Stimulated activated CD4-positive, alpha-beta T cell treated with anti-CD3 and anti-CD28 coated beads, Interleukin-2, amount 100 ng/mL, for 4 hours (primary cell): Measurements from ENCODE around the gene PSME2.

Experiments used
- DNase-seq: peaks from one replicate; pipeline ENCODE4 v3.0.0-alpha.2; 2020; ENCODE audit warnings: low read depth

The PSME2 gene

DNA sequence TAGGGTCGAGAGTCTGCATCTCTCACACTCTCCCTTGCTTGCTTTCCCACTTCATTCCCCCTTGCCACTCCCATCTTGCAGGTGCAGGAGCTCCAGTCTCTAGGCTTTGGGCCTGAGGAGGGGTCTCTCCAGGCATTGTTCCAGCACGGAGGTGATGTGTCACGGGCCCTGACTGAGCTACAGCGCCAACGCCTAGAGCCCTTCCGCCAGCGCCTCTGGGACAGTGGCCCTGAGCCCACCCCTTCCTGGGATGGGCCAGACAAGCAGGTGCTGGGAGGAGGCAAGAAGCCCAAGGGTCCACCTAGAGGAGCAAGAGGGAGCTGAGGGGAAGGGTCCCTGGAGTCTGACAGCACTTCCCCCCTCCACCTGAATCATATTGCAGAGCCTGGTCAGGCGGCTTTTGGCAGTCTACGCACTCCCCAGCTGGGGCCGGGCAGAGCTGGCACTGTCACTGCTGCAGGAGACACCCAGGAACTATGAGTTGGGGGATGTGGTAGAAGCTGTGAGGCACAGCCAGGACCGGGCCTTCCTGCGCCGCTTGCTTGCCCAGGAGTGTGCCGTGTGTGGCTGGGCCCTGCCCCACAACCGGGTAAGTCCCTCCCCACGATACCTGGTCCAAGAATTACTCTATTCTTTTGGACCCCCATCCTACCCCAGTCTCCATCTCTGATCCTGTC, 5.1 kb upstream of the PSME2 start:
- no peak for DNase-seq

DNA sequence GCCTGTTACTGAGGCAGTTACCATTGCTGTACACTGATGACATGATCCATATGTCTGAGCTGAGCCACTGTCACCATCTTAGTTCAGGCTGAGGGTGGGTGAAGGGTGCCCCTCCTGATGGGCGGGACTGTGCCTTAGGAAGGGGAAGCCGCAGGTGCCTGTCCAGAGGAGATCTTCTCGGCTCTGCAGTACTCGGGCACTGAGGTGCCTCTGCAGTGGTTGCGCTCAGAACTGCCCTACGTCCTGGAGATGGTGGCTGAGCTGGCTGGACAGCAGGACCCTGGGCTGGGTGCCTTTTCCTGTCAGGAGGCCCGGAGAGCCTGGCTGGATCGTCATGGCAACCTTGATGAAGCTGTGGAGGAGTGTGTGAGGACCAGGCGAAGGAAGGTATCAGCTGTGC, 4.6 kb upstream of the PSME2 start:
- no peak for DNase-seq

- no peak for DNase-seq
These were observed 4.2 kb upstream of the PSME2 start for GRCh38 chr14:24150567-24150966.

- DNase-seq = no peak
These were observed 3.7 kb upstream of the PSME2 start for GRCh38 chr14:24150061-24150460.

DNA sequence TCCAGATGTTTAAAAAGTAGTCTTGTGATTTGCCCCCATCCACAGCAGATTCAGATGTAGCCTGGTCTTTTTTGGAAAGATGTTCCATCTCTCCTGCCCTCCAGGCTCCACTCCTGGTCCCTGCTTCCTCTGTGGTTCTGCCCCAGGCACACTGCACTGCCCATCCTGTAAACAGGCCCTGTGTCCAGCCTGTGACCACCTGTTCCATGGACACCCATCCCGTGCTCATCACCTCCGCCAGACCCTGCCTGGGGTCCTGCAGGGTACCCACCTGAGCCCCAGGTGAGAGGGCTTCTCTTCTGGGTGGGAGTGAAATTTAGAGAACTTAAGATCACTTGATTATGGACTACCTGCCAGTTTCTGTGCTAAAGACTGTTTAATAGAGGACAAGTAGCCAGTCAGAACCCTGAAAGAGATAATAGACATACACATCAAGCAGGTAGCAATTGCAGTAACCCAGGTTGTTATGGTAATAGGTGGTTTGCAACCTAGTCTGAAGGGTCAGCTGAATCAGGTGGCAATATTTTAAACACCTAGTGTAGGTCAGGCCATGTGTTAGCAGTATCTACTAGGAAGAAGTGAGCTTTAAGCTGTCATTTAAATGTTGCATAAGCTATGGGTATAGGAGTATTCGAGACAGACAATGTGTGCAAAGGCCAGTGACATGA, 3.0 kb upstream of the PSME2 start:
- no peak for DNase-seq

DNA sequence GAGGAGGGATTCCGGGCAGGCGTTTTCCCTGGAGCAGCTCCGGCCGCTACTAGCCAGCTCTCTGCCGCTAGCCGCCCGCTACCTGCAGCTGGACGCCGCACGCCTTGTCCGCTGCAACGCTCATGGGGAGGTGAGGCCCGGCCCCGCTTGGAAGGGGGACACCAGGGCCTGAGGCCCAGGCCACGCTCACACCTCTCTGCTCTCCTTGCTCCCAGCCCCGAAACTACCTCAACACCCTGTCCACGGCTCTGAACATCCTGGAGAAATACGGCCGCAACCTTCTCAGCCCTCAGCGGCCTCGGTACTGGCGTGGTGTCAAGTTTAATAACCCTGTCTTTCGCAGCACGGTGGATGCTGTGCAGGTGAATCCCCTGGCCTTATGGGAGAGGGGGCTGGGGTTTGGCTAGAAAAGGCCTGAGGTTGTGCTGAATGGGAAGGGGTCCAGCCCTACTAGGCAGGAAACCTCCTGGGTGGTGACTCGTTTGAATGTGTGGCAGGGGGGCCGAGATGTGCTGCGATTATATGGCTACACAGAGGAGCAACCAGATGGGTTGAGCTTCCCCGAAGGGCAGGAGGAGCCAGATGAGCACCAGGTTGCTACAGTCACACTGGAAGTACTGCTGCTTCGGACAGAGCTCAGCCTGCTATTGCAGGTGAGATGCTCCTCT, 1.5 kb upstream of the PSME2 start:
- DNase-seq = no peak

GRCh38 chr14:24146978-24147760, 759 bp upstream of the PSME2 start, which contains the start of gene RNF31:
Gene RNF31 (plus strand): TSS chr14:24147498. CDS start chr14:24147699, 201 bp downstream.
- peak; percentile 98 for DNase-seq

DNA sequence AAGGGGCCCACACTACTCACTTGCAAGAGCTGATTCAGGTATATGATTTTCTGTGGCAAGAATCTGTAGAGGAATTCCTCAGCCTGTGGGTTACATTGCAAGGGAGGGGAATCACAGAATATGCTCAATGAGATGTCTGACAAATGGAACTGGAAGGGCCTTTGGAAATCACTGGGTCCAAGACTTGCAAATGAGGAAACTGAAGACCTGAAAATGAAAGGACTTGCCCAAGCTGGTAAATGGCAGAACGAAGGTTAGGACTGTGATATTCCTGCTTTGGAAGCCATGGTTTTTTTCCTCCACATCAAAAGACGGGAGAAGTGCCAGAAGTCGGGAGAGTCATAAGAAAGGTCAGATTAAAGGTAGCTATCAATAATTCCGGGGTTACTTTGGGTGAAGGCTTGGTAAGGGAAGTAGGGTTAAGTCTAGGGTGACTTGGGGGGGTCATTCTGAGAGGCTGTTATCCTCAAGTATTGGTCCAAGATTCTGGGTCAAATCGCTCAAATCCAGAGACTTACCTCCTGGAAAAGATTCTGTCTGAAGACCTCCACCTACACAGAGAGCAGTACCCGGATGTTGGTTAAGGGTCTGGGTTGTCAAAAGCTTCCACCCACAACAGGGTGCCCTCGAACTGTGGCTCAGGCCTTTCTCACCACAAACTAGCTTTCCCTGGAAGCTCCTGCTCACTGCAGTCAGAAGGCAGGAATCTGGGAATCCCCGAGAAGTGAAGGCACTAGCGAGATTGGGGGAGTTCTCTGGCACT, 539 bp downstream of the PSME2 start:
- DNase-seq = no peak

GRCh38 chr14:24145219-24145618, 1.2 kb downstream of the PSME2 start:
- DNase-seq = no peak

DNA sequence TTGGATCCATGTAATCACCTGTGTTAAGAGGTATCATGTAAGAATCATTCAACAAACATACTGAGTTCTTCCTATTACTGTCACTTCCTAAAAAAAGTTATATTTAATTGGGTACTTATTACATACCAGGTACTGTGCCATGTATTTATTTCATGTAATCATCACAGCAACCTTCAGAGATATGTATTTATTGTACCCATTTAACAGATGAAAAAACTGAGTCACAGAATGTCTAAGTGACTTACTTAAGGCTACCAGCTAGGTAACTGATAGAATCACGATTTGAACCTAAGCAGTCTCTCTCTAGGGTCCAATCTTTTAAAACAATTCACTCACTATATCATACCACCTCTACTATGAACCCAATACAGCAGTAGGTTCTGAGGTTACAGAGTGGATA, 2.0 kb downstream of the PSME2 start:
- DNase-seq = no peak

- DNase-seq = no peak
These were observed 2.9 kb downstream of the PSME2 start for GRCh38 chr14:24143511-24143910.

DNA sequence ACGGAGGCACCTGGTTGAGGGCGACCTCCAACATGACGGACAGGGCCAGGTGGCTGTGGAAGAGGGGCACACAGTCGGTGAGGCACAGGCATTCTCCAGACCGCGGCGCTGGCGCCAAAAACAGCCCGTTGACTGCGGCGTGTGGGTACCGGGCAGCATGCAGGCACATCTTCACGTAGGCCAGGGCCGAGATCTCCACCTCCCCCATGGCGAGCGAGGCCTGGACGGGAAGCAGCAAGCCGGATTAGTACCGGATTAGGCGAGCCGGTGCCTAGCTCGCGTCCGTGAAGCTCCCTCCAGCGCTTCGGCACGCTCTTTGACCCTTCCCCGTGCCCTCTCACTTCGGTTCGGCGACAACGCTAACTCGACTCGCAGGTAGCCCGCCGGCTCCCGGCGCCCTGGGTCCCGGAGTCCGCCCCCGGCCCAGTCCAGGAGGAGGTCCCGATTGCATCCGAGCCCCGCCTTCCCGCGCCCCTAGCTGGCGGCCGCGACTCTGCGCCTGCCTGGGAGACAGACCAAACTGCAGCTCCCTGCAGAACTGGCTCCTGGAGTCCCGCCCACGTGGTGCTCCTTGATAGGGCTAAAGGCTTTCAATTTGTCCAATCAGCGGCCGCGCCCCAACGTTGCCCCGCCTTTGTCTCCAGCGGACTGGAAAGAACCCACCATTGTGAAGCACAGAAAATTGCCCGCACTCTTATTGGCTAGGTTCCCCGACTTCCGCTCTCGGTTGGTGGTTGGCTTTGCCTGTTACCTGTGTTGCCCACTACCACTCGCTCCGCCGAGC, 5.1 kb downstream of the PSME2 start, which contains the start of gene EMC9:
TSS of gene EMC9 (minus strand) at position 495 of the 784 bp plus-strand sequence. CDS start at position 208, 287 bp downstream.
- peak; percentile 99 for DNase-seq

DNA sequence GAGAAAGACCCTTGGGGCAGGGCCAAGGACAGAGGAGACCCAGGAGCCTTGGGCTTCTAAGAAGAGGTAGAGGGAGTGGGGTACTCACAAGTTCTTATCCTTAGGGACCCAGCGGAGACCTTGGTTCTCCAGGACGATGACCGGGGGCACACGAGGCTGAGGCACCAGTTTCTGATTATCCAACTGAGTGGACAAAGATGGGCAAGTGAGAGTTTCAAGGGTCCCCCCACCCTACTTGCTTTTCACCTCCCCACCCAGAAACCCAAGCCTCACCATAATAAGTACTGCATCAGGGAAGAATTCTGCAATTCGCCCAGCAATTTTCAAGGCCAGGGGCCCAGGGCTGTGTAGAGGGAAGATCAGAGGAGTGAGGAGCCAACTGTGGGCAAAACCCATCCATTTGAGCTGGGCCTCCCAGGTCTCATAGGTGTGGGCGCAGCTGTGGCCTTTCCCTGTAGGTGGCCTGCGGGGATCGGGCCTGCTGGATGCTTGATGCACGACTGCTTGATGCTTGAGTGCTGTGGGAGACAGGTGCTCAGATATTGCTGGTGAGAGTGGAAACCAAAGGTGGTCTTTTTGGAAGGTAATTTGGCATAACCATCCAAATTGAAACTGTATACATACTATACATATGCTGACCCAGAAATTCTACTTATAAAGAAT, 7.0 kb downstream of the PSME2 start:
- DNase-seq = no peak

- DNase-seq = no peak
These were observed 7.8 kb downstream of the PSME2 start for GRCh38 chr14:24138396-24139271.

- DNase-seq = no peak
These were observed 8.6 kb downstream of the PSME2 start for GRCh38 chr14:24137529-24138395.

DNA sequence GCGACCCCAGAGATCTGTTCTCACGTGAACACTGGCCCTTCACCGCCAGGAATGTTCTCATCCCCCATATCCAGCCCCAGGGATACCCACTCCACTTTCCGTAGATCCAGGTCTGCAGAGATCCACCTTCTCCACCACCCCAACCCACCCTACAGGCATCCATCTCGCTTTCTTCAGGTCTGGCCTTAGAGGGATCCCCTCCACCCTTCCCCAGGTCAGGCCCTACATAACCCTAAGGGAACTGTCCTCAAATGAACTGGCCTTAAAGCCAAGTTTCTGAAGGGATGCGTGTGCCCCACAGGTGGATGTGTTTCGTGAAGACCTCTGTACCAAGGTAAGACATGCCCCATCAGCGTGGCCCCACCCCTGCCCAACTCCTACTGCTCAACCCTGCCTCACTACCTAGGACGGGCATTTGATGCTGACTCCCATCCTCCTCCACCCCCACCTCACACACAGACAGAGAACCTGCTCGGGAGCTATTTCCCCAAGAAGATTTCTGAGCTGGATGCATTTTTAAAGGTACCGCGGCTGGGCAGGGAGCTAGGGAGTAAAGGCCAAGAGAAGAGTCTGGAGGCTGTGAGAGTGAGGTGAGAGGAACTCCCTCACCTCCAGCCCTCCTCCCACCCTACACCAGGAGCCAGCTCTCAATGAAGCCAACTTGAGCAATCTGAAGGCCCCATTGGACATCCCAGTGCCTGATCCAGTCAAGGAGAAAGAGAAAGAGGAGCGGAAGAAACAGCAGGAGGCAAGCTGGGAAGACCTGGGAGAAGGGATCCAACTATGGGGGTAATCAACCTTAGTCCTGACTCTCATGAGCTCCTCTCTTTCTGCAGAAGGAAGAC, 9.5 kb downstream of the PSME2 start:
- no peak for DNase-seq
